Measurements from ENCODE around the gene GREM1.

DNA sequence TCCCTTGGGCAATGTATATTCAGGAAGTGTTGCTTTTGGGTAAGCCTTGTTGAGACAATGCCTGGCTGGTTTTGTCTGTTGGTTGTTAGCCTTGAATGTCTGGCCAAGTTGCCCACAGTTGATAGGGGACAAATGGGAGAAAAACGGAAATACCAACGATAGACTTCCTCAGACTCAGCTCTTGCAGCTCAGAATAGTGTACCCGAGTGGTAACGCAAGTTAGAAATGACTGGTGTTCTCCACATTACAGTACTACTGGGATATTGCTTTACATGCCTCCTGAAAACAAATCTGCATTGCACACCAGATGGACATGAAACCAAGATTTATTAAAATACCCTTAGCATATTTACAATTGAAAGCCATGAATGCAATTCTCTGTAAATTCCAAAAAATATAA lies 47.4 kb downstream of the GREM1 start:
- TF ChIP-seq CTCF (IDR thresholded peaks at IDR 0.05) (no peak), POLR2A (IDR thresholded peaks at IDR 0.05) (no peak)
